GM18505 (cell line): ENCODE results near the gene POM121C.
"Not testable (repeated sequence)": the region's sequence is repeated elsewhere in the genome, so short reads cannot be mapped to it uniquely, and the experiment has no call there.

ENCODE experiments used
- ATAC-seq: cut with Tn5 transposase; IDR thresholded peaks from one replicate; pipeline ENCODE4 v1.9.1; 2021; ENCODE audit not compliant: unreplicated experiment
- POLR2A ChIP-seq: IDR thresholded peaks from 4 replicates; pipeline ENCODE4 v1.6.1; 2011; ENCODE audit warnings: borderline replicate concordance; ENCODE audit not compliant: insufficient read depth, insufficient read length; ENCODE audit errors: extremely low read depth

Gene POM121C

DNA sequence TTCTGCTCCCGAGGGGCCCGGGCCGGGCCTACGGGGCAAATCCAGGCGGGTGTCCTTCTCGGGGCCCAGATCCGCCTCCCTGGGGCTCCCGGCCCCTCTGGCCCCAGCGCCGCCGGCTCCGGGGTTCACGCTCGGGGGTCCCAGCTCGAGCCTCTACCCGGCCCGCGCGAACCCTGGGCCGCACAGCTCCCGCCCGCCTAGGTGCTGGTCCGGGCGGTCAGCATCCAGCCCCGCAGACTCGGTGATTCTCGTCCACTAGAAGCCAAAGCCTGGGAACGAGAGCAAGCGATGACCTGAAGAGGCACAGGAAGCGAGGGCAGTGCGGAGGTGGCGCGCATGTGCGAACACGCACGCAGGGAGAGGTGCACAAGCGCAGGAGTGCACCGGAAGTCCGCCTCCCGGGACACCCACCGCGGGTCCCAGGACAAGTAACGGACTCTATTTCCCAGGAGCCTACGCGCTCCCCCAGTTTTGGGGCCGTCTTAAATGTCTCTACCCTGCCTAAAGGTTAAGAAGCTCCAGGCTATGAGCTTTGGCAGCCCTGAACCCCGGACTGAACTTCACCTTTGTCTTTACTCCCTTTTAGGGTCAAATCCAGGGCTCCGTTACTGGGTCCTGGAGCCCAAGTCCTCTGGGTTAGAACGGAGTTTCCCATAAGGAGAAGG lies at the start of gene POM121C:
Gene POM121C (minus strand): TSS at position 321 of the 665 bp plus-strand sequence. CDS start 44,803 bp downstream, outside the sequence.
- ATAC-seq, result peak; percentile 99
- TF ChIP-seq POLR2A, result peak; percentile 67

- peak; percentile 81 for ATAC-seq
- no peak for TF ChIP-seq POLR2A
Observed at GRCh38 chr7:75534727-75535307, 48.7 kb upstream of the POM121C start.

GRCh38 chr7:75533926-75534325 lies 47.8 kb upstream of the POM121C start:
- no peak for TF ChIP-seq POLR2A
- no peak for ATAC-seq

DNA sequence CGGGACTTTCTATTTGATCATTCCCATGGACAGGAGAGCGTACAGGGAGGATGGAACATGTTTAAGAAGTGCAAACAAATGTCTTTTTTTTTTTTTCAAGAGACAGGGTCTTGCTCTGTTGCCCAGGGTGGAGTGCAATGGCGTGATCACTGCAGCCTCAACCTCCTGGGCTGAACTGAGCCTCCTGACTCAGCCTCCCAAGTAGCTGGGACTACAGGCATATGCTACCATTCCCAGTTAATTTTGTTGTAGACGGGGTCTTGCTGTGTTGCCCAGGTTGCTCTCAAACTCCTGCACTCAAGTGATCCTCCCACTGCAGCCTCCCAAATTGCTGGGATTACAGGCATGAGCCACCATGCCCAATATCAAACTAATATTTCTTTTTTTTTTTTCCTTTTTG lies 46.5 kb upstream of the POM121C start:
- no peak for TF ChIP-seq POLR2A
- ATAC-seq, result no peak

DNA sequence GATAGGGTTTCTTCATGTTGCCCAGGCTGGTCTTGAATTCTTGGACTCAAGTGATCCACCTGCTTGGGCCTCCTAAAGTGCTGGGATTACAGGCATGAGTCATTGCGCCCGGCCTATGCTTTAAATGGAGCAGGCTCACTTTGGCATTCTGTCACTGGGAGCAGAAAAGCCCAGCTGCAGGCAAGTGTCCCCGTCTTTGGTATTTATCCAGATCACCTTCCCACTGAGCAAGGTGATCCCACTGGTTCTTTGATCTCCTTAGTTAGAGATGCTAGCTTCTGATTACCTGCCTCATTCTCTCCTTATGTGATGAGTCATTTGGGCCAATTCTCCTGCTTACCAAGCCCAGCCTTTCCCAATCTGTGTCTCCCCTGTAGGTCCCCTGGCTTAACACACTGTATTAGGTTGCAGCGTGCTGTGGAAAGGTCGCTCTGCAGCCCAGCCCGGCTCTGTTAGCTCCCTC lies 45.3 kb upstream of the POM121C start:
- TF ChIP-seq POLR2A, result no peak
- ATAC-seq, result no peak

GRCh38 chr7:75527224-75527722 lies 41.2 kb upstream of the POM121C start:
- ATAC-seq, result not testable (repeated sequence)

DNA sequence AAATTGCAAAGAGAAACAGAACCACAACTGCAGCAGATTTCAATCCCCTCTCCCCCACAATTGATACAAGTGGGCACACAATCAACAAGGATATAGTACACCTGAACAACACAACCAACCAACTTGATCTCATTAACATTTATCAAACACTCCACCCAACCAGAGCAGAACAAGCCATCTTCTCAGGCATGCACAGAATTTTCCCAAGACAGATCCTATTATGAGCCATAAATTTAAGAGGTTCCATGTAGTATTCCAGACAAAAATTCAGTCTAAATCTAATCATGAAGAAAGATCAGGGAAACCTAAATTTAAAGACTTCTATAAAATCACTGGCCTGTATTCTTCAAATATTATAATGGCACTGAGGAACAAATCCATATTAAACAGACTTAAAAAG lies 35.6 kb upstream of the POM121C start:
- not testable (repeated sequence) for ATAC-seq

- not testable (repeated sequence) for ATAC-seq
Observed at GRCh38 chr7:75518842-75519241, 32.7 kb upstream of the POM121C start.

GRCh38 chr7:75509033-75509432 lies 22.9 kb upstream of the POM121C start:
- ATAC-seq, result not testable (repeated sequence)

- ATAC-seq, result not testable (repeated sequence)
Observed at GRCh38 chr7:75492020-75492419, 5.9 kb upstream of the POM121C start, which contains the start of gene SPDYE5. Gene SPDYE5 (plus strand): TSS chr7:75492320. CDS start chr7:75494048, 1,728 bp downstream.

- ATAC-seq, result peak; percentile 12
Observed at GRCh38 chr7:75485355-75485978, 632 bp downstream of the POM121C start.

GRCh38 chr7:75480313-75480712 lies 5.8 kb downstream of the POM121C start:
- not testable (repeated sequence) for ATAC-seq

GRCh38 chr7:75477457-75477856 lies 8.6 kb downstream of the POM121C start:
- ATAC-seq, result not testable (repeated sequence)

- not testable (repeated sequence) for ATAC-seq
Observed at GRCh38 chr7:75470166-75470565, 15.9 kb downstream of the POM121C start.

GRCh38 chr7:75460541-75460940 lies 25.6 kb downstream of the POM121C start:
- not testable (repeated sequence) for ATAC-seq

DNA sequence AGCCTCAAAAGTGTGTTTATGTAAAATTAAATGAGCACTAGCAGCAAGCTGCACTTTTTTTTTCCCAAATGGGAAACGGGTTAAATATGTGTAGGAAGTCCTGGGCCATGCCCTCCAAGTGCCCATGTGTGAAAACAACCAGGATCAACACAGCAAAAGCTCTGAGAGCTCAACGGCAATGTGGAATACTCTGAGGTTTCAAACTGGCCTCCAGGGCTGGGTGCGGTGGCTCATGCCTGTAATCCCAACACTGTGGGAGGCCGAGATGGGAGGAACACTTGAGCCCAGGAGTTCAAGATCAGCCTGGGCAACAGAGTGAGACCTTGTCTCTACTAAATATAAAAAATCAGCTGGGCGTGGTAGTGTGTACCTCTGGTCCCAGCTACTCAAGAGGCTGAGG lies 28.1 kb downstream of the POM121C start:
- ATAC-seq, result not testable (repeated sequence)

DNA sequence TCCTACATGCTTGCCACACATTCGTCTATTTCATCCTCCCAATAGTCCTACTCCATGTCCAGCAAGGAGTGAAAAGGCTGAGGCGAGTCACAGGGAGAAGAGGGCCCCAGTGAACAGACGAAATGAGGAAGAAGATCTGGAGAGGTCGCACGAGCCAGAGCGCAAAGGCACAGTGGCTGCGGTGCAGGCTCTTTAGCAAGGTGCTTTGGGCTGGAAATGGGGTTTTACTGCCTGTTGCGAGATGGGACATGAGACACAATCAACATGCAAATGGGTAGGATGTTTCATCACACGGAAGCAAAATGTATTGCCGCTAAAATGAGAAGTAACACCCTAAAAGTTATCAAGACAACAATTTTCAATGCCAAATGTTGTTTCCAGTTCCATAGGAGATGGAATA lies 29.7 kb downstream of the POM121C start:
- not testable (repeated sequence) for ATAC-seq

GRCh38 chr7:75452494-75452955 lies 33.6 kb downstream of the POM121C start:
- ATAC-seq, result not testable (repeated sequence)

- not testable (repeated sequence) for ATAC-seq
Observed at GRCh38 chr7:75449946-75450345, 36.2 kb downstream of the POM121C start.
